ENCODE measurements around the gene CD28.
"Not testable (repeated sequence)": the region's sequence is repeated elsewhere in the genome, so short reads cannot be mapped to it uniquely, and the experiment has no call there.

CD28 gene

DNA sequence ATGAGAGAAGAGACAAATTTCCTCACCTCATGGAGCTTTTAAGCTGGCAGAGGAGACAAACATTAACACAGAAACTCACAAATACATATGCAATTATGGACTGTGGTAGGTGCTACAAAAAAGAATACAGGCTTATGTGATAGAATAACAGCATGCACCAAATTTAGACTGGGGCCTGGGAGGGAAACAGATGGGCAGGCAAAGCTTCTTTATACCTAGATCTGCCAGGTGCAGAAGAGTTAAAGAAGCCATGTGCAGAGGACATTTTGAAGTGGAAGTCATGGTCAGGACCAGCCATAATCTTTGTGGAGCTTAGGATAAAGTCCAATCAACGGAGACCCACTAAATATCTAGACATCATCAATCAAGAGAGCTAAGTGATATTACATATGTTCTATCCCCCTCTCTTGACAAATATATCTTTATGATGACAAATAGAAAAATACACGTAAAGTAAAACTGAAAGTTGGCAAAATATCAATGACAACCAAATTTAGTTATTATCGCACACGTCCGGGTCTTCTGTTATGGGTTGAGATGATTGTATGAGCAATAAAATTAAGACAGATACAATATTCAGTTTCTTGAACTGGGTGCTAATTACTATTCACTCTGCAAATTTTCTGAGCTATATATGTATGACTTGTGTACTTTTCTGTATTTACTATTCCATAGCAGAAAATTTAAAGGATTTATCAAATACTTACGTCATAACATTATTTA lies 44.1 kb downstream of the CD28 start:
- DNase-seq: no peak

DNA sequence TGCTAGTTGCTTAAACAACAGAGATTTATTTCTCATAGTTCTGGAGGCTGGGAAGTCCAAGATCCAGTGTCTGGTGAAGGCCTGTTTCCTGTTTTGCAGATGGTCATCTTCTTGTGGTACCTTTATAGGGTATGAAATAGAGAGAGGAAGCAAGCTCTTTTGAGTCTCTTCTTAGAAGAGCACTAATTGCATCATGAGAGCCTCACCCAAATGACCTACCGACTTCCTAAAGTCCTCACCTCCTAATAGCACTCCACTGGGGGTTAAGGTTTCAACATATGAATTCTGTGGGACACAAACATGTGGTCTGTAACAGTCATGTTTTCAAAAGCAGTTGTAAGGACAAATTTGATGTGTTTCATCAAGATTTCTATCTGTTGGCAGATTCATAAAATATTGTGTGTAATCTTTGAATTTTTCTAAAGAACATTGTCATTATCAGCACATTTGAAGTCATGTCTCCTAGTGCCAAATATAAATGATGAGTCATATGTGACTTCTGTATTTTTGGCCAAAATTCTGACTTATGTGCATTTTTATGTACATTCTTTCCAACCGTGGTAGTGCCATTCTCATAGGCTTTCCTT lies 45.3 kb downstream of the CD28 start:
- DNase-seq: peak; percentile 8

DNA sequence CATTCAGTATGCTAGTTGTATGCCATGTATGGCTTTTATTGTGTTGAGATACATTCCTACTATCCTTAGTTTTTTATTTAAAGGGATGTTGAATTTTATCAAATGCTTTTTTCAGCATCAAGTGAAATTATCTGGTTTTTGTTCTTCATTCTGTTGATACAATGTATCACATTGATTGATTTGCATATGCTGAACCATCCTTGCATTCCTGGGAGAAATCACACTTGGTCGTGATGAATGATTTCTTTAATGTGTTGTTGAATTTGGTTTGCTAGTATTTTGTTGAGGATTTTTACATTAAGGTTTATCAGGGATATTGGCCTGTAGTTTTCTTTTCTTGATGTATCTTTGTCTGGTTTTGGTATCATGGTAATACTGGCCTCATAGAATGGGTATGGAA lies 49.7 kb downstream of the CD28 start:
- DNase-seq: no peak

DNA sequence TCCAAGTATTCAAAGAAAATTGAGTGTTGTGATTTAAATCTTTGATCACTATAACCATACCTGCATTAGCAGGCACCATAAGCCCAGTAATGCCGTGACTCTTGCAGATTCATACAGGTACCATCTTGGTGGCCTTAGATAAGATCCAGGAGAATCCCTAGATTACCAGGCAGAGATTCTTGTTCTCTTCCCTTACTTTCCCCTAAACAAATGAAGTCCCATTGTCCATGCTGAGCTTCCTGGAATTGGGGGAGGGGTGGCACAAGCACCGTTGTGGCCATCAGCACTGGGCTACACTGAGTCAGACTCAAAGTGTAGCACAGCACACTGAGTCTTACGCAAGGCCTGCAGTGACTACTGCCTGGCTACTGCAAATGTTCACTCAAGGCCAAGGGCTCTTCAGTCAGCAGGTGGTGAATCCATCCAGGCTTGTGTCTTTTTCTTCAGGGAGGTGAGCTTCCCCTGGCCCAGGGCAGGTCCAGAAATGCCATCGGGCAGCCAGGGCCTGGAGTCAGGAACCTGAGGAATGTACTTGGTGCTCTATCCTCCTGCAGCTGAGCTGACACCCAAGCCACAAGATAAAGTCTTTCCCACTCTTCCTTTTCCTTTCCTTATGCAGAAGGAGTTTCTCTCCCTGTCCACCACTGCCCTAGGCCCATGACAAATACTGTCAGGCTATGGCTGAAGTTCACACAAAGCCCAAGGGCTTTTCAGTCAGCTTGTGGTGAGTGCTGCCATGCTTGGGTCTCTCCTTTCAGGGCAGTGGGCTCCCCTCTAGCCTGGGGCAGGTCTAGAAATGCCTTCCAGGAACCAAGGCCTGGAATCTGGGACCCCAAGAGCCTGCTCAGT lies 52.6 kb downstream of the CD28 start:
- DNase-seq: no peak

DNA sequence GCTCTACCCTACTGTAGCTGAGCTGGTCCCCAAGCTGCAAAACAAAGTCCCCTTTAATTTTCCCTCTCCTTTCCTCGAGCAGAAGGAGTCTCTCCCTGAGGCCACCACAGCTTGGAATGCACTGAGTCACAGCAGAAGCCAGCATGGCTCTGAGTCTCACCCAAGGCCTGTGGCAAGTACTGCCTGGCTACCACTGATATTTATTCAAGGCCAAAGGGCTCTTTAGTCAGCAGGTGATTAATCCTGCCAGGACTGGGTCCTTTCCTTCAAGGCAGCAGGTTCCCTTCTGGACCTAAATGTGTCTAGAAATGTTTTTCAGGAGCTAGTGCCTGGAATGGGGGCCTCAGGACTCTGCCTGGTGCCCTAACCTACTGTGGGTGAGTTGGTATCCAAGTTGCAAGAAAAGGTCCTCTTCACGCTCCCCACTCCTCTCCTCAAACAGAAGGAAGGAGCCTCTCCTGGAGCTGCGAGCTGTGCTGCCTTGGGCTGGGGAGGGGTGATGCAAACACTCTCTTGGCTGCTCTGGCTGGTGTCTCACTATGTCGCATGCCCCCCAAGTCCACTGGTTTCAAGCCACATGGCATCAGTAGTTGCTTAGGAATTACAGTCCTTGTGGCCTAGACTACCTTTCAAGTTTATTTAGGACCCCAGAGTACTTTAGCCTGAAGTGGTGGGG lies 53.4 kb downstream of the CD28 start:
- no peak for DNase-seq

DNA sequence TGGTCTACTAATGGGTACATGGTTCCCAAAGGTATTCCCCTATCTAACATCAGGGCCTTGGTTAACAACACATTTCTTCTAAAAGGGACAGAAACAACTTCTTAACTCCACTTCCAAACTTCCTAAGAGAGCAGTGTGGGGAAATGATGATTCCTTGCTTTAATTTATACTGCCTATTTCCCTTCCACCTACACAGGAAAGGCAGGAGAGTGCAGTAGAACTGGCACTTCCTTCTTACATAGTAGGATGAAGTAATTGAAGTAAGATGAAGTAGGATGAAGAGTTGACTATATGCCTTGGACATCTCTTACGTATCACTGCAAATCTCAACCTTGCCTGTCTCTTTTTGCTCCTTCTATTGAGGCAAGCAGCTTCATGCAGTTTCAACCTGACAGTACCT lies 54.7 kb downstream of the CD28 start:
- no peak for DNase-seq

DNA sequence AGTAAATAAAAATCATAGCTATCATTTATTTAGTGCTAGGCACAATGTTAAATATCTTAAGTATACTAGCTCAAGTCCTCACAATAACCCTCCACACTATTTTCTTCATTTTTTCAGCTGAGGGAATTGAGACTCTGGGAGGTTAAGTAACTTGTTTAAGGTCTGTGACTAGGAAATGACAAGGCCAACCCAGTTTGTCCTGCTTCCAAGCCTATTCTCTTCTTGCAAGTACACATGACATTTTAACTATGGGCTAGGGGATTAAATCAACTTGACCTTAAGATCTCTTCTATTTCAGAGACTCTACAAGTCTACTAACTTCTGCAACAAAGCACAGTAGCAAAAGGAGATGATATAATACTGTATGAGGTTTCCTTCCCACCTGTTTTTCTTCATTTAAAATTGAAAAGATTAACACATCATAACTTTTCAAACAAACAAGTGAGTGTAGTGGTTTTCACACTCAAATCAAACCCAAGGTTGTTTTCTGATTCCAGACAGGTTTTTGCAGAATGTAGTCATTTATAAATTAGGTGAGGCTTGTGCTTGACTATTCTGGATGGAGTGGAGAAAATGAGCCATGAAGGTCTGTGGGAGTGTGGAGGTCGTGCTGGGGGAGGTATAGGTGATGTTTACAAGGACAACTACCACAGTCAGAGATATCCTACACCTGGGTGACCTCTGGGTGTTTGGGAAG lies 57.0 kb downstream of the CD28 start:
- DNase-seq: no peak

DNA sequence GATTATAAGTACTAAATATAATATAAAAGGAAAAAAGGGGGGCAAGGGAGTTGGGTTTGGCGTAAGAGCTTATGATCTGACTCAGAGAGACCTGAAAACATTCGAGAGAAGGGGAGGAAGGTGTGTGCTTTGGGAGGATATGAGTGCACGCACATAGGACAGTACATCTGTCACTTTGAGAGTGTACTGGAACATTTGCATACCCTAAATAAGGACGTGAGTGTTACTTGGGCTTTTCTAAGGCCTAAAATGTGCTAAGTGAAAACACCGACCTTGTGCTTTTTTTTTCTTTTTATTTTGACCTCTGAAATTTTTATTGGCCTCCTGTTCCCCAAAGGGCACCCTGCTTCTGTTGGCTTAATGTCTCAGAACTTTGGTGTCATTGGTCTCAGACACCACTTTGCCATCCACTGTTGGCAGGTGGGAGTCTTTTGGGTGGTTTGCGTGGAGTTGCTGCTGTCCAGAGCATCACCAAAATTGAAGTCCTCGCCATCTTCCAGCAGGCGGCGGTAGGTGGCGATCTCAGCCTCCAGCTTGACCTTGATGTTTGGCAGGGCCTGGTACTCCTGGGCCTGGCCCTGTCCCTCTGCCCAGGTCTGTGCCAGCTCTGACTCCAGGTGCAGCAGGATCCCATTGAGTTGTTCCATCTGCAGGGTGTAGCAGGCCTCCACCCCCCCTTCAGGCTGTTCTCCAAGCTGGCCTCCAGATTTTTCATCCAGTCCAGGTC lies 57.7 kb downstream of the CD28 start:
- no peak for DNase-seq

DNA sequence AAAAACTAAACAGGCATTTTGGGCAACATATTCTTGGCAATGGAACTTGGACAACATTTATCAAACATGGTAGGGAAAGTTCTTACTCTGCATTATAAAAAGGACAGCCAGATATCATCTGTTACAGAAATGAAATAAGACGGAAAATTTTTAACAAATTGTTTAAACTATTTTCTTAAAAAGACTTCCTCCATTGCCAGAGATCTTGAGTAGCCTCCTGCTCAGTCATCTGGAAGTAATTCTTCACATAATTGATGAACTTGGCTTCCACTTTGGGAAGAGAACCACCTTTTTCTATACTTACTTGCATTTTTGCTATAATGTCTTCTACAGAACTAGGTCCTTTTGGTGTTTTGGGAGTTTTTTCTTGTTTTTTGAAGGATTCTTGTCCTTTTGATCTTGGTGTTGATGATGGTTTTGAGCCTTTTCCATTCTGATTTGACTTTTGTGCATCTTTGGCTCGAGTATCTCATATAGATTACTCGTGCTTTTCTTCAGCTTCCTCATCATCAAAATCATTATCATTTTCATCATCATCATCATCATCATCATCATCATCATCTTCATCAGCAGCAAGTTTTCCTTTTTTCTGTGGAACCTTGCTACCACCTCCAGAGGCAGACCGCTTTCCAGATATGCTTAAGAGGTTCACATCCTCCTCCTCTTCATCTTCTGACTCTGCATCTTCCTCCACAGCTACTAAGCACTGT lies 66.2 kb downstream of the CD28 start:
- no peak for DNase-seq

DNA sequence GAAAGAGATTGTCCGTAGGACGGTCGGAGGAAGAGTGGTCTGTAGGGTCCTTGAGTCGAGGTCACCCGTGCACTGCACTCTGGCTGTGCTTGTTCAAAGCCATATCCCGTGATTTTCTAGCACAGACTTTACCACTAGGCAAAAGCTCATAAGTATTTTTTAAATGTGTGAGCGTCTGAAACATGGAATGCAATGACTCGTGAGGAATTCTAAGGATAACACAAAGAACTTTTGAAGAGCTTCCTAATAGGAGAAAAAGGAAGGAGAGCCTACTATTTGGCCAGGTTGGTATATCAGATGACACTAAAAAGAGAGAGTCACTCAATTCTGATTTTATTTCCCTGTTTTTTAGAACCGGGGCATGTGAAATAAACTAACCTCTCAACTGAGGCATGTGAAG lies 68.3 kb downstream of the CD28 start:
- DNase-seq: no peak

DNA sequence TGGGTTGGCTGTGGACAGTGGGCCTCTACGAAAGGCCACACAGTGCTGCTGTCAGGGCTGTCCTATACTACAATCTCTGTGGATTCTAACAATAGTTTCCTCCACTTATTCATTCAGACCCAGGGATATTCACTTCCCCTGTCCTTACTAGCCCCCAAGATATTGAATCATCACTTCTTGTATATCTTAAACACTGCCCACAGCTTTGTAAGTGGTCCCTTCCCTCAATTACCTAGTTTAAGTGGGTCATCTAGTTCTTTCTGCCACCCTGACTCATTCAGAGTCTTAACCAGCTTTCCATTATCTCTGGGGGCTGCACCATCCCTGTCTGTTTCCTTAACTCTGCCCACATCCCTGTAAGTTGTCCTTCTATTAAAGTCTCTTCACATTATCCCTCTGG lies 69.2 kb downstream of the CD28 start:
- DNase-seq: no peak

DNA sequence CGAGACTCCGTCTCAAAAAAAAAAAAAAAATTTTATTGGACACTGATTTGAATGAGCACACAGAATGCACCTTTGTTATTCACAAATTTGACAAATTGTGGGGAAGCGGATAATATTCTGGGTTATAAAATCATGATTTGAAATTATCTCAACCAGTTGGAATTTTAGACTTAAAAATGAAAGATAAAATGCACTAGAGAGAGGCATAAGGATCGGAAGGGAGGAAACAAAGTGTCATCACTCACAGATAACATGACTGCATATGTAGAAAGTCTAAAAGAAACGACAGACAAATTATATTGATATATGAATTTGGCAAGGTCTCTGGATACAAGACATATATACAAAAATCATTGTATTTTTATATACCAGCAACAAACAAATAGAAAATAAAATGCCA lies 70.6 kb downstream of the CD28 start:
- DNase-seq: no peak

DNA sequence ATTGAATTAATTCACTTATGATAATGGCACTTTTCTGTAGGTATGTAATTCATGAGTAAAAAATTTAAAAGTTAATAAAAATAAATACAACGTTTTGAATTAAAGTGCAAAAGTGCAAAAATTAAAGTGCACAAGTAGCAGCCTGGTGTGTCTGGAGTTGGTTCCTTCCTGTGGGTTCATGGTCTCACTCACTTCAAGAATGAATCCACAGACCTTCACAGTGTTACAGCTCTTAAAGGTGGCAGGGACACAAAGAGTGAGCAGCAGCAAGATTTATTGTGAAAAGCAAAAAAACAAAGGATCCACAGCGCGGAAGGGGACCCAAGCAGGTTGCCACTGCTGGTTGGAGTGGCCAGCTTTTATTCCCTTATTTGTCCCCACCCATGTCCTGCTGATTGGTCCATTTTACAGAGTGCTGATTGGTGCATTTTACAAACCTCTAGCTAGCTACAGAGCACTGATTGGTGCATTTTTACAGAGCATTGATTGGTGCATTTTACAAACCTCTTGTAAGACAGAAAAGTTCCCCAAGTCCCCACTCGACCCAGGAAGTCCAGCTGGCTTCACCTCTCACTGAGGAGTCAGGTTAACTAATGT lies 73.1 kb downstream of the CD28 start:
- not testable (repeated sequence) for DNase-seq

DNA sequence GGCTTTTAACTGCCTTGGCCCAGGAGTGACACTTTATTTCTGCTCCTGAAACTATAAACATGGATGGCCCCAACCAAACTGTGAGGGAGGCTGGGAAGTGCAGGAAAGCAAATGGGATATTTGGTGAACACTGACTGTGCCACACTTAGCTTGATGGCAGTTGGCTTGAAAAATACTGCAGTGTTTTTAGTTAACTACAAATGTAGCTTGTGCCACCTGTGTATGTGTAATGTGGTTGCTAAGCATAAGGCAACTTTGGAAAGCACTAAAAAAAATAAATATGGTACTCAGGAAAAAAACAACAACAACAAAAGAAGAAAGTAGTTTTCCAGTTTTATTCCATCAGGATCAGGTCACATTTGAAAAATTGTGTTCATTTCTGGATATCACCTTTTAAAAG lies 73.8 kb downstream of the CD28 start:
- no peak for DNase-seq

DNA sequence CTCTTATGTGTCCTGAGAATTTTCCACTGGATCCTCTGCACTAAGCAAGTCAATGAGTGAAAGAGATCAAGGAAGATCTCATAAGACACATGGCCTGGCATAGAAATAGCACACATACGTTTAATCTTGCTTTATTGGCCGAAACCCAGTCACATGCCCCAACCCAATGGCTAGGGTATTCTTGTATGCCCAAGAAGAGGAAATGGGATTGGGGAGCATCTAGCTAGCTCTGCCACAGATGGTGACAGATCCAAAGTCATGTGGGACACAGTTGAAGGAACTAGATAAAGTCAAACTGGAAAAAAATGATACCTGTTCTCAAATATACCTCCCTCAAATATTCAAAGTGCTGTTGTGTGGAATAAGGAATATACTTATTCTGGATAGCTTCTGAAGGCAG lies 74.7 kb downstream of the CD28 start:
- no peak for DNase-seq

DNA sequence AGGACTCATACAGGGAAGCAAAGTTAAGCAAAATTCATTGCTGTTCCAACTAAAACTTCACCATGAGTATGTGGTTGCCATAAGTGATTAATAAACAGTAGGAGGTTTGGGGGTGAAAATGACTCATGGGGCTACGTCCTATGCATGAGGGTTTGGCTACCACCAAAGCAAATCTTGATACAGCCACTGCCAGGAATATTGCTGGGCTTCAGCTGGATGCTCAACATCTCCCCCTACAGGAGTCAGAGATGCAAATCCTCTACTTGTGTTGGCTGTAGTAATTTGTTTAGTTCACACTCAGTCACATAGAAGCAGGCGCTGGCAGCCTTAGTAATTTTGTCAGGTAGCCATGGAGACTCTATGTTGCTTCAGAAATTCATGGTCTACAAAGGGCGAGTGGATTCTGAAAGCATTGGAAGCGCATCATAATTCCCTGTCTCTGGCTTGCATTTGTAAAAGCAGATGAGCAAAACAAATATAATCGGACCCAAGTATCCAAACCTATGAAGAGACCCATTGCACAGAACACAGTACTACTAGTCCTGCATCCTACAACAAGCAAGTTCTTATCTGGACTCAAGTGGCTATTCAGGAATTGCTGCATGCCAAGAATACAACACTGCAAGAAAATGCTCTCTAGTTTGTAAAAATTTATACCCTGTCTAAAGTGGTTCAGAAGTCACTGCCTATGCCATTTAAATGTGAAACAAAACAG lies 76.0 kb downstream of the CD28 start:
- peak; percentile 86 for DNase-seq

DNA sequence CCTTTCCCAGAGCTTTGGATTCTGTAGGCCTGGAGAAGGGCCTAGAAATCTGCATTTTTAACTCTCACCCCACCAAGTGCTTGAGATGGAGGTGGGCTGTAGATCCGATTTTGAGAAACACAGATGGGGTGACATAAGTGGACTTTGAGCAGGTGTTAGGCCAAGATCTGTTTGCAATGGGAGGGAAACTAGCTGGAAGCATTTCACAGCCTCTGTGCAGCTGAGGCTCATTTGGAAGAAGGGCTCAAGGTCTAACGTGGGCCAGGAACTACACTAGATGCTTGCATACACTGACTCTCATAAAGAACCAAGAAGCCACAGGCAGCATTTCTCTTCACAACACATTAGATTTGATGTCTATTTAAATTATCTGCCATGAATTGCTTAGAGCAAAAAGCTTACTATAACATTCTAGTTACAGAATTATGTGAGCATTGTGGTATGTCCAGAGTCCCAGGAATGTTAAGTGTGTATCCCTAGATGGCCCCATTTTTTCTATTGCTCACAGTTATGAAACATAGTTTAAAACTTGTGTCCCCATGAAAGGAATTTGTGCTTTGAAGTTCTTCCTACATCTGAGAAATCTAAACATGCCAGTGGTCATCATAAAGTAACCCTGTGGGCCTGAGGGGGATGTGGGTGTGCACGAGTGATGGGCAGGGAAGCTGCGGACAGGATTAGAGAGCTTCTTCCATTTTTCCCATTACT lies 77.2 kb downstream of the CD28 start:
- DNase-seq: no peak

DNA sequence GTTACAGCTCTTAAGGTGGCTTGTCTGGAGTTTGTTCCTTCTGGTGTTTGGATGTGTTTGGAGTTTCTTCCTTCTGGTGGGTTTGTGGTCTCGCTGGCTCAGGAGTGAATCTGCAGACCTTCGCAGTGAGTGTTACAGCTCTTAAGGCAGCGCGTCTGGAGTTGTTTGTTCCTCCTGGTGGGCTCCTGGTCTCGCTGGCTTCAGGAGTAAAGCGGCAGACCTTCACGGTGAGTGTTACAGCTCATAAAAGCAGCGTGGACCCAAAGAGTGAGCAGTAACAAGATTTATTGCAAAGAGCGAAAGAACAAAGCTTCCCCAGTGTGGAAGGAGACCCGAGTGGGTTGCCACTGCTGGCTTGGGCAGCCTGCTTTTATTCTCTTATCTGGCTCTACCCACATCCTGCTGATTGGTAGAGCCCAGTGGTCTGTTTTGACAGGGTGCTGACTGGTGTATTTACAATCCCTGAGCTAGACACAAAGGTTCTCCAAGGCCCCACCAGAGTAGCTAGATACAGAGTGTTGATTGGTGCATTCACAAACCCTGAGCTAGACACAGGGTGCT lies 78.4 kb downstream of the CD28 start:
- not testable (repeated sequence) for DNase-seq

DNA sequence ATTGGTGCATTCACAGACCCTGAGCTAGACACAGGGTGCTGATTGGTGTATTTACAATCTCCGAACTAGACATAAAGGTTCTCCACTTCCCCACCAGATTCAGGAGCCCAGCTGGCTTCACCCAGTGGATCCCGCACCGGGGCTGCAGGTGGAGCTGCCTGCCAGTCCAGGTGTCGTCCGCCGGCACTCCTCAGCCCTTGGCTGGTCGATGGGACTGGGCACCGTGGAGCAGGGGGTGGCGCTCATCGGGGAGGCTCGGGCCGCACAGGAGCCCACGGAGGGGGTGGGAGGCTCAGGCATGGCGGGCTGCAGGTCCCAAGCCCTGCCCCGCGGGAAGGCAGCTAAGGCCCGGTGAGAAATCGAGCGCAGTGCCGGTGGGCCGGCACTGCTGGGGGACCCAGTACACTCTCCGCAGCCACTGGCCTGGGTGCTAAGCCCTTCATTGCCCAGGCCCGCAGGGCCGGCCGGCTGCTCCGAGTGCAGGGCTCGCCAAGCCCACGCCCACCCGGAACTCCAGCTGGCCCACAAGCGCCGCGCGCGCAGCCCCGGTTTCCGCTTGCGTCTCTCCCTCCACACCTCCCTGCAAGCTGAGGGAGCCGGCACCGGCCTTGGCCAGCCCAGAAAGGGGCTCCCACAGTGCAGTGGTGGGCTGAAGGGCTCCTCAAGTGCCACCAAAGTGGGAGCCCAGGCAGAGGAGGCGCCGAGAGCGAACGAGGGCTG lies 79.1 kb downstream of the CD28 start:
- not testable (repeated sequence) for DNase-seq

Data from hematopoietic multipotent progenitor cell treated with erythropoietin and hydrocortisone succinate and interleukin-3 and kit ligand, for 4 days (in vitro differentiated cells).